Stimulated activated CD8-positive, alpha-beta memory T cell treated with anti-CD3 and anti-CD28 coated beads, Interleukin-7, amount 100 ng/mL, for 1 hour (primary cell): ENCODE data around the gene KLRF1.

Experiments
- DNase-seq, 2 donors: peaks; one replicate each; pipeline ENCODE4 v3.0.0-alpha.2; 2020; ENCODE audit warnings: low read depth in 2 of 2

The KLRF1 gene, protein sequence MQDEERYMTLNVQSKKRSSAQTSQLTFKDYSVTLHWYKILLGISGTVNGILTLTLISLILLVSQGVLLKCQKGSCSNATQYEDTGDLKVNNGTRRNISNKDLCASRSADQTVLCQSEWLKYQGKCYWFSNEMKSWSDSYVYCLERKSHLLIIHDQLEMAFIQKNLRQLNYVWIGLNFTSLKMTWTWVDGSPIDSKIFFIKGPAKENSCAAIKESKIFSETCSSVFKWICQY

DNA sequence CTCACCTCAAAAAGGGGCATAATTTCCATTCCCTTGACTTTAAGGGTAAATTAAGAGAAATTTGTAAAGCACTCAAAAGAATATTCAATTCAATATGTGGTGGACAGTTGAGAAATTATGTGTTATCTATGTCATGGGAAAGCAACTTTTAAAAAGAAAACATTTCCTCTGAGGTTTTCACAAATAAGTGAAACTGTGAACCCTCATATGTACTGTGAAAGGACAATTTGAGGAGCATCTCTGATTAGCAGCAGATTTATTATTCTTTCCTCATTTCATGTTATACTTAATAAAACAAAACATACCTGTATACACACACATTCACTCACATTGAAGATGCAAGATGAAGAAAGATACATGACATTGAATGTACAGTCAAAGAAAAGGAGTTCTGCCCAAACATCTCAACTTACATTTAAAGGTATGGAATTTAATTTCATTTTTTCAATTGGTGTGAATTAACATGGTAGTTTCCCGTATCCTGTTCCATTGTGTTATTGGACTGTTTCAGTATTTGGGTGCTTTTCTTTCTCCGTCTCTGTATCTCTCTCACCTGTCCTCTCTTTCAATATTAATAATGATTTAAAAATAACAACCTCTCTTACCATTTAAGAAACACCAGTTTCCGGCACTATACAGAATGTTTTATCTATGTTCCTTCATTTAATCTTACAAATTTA, at the start of gene KLRF1:
Gene KLRF1 (plus strand): TSS at position 273 of the 680 bp plus-strand sequence. CDS start 64 bp downstream, at position 337.
- DNase-seq, result no peak

DNA sequence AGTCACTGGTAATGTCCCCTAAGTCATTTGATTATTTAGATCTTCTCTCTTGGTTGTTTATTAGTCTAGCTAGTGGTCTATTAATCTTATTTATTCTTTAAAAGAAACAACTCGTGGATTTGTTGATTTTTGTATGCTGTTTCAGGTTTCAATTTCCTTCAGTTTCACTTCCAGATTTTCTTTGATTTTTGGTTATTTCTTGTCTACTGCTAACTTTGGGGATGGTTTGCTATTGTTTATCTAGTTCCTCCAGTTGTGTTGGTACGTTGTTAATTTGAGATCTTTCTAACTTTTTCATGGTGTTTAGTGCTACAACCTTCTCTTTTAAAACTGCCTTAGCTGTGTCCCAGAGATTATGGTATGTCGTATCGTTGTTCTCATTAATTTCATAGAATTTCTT, 48.1 kb upstream of the KLRF1 start:
- DNase-seq, result no peak

DNA sequence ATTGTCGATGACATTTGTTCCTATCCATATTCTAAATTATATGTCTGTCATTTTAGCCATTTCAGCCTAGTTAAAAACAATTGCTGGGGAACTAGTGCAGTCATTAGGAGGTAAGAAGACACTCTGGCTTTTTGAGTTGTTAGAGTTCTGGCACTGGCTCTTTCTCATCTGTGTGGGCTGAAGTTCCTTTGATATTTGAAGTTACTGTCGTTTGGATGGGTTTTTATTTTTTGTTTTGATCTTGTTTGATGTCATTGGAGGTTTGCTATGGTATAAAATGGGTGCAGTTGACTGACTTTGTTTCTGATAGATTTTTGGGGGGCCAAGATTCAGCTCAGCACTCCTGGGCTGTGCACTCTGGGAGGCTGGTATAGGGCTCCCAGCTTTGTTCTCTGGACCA, 45.9 kb upstream of the KLRF1 start:
- DNase-seq, result no peak

DNA sequence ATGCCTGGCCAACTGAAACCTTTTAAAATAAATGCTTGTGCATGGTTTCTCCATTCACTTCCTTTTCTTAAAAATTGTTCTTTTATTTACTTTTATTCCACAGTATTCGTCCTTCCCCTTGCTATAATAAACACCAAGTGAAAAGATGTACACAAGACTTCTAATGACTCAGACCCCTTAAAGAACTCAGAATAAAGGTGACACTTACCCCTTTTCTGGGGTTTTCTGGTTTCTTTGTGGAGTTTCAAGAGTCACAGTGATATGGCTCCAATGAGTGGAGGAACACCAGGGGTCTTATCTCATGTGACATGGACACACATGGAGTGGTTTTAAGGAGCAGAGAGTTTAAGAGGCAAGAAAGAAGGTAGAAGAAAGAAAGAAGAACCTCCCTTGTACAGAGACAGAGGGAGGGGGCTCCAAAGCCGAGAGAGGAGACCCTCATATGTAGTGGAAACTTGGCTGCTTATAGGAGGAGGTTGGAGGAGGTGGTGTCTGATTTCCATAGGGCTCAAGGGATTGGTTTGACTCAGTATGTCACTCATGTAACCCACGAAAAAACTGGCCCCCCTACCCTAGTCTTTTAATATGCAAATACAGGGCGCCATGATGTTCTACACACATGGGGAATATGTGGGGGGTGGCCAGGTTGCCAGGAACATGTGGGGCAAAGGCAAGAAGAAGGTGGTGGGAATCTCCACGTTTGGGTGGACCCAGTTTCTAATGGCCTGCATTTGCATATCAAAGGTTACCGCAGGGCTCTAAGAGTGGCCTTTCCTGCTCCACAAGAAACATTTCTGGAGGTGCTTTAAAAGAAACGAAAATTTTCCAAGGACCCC, 44.5 kb upstream of the KLRF1 start:
- no peak for DNase-seq

DNA sequence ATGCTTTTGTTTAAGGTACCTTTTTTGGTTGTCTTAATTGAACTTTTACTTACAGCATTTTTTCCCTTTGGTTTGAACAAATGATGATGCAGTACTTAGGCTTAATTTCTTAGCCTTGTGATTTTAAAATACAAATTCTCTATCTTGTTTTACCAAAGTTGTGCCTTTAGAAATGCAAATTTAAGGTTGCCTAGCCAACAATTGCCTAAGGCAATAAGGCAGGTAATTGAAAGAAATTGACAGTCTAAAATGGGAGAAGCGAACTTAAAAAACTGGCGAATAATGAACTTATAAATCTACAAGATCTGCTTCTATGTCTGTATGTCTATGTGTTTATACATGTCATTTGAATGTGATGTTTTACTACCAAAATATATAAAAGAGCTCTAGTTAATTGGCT, 43.0 kb upstream of the KLRF1 start:
- no peak for DNase-seq

DNA sequence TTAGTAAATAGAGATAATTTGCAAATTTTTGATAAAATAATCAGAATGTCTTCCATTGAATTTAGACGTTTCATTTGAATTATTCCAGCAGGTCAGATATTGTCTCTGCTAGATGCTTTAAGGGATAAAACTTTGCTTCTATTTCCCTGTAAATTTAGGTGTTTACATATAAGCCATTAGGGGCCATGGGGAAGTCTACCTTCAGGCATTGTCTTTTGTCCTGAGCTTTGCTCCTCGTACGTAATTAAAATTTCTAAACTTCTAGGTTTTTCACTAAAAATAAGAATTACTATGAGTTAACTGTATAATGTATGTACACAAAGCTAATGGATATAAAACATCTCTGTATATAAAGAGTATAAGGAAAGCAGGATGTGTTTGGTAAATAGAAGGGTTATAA, 42.5 kb upstream of the KLRF1 start:
- no peak for DNase-seq

DNA sequence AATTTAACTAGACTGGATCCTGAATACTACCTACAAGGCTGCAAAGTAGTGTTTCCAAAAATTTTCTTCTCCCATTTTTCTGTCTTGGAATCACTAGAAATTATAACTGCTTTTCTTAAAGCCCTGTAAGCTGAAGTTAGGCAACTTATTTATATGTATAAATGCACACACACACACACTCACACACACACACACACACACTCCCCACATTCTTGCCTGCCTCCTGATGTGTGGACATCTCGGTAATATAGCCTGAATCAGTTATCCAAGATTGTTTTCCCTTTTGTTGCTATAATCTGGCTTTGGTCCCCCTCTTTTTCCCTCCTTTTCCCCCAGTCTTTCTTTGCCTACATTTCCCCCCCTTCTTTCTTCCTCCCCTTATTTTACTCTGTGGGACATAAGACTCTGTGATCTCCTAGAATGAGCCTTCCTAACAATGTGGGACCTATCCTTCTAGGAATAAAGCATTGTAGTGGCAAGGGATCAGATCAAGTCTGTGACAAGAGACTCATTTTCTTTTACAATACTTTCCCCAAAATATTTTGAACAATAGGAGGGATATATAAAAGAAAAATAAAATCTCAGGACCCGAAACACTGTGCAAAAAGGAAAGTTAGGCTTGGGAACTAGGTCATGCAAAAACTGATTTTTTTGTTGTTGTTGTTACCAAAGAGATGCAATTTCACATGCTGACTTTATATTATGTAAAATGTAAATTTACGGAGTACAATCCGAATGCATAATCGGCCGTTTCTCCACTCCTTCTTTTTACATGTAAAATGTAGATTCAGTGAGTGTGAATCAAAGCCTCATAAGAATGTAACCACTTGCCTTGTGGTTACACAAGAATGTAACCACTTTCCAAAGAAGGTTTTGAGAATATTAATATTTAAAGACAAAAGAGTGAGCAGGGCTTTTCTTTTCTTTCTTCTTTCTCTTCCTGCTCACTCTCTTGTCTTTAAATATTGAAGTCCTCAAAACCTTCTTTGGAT, 40.3 kb upstream of the KLRF1 start:
- no peak for DNase-seq

DNA sequence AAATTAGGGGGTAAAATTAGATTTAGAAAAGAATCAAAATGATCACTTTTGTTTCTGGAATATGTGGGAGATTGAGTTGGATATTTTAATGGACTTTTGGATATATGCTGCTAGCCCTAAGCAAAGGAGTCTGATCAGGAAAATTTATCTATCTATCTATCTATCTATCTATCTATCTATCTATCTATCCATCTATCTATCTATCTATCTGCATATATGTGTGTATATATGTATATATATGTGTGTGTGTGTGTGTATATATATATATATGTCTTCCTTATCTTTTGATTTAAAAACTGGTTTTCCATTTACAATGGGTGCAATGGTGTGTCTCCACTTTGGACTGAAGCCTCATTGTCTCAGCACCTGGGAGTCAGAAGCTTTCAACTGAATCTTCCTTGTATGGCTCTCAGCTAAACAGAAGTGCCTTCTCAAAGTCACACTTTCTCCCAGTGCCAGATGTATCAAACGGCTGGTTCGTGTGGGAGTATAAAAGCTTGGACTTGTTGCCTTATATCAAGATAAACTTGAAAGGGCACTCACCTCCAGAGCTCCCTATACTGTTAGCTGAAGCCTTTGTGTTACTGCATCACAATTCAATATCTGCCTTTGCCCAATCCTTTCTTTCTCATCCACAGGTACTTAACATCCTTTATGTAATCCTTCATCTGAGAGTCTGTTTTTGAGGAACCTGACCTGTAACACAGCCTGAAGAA, 34.9 kb upstream of the KLRF1 start:
- DNase-seq, result no peak

DNA sequence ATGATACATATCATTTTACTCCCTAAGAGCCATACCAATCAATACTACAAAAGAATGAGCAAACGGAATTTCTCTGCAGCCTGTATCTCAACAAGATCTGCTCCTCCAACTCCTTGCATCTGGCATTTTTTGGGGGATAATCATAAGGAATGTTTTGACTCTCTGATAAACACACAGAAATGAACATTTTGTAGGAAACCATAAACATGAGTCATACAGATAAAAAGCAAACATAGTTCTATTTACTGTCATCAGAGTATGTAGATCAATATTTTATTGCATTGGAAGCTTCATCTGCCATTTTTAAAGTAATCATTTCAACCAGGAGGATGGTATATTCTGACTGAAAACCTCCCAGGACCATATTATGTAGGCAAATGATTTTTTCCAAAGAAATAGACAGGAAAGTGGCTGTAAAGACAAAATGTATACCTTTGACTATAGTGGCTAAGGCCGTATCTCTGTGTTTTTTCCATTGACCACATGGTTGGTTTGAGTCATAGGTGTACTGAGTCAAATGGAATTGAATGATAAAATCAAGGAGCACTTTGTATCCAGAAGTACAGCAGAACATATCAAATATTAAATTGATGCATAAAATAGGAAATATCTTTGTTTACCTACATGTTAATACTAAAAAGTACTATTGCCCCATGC, 34.2 kb upstream of the KLRF1 start:
- no peak for DNase-seq

DNA sequence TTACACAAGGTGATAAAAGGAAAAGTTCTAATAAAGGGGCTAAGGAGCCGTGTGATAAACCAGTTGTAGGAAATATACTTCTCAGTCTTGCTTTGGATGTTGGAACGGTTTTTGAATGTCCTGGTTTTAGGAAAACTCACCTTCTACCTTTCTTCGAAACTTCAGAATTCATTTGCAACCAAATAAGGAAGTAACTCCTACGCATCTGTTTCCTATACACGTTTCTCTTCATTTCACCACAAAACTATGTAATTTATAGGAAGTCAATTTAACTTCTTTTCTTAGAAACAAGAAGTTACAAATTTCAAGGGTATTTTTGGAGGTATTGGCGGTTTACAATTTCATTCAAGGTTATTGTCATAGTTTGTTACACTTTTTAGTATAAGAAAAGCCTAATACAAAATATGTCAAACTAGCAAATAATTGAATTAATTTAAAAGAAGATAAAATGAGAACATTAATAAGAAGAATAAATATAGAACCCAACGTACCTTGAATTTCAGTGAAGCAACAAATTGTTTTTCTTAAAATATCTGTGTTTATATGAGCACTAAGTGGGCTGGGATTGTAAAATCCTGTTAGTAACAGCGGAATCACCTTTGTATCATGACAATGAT, 33.4 kb upstream of the KLRF1 start:
- DNase-seq, result no peak

DNA sequence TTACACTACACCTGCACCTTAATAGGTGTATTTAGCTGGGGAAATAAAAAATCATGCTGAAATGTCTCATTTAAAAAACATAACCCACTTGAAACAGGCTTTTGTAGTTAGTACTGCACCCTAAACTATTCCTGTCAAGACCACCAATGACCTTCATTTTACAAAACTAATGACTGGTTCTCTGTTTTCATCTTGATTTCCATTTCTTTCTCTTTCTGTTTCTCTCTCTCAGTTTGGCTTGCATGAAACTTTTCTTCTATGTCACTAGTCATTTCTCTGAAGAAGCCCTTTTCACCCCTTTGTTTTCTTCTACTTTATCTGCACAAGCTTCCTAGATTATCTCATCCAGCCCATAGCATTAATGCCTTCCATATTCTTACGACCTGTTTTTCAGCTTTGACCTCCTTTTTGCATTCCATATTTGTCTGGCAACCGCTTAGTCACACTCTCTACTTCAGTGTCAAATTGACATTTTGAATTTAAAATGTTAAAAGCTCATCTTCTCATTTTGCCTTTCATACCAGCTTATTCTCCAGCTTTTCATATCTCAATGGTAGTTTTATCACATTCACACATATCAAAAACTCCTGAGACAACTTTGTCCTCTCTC, 32.7 kb upstream of the KLRF1 start:
- DNase-seq, result no peak

DNA sequence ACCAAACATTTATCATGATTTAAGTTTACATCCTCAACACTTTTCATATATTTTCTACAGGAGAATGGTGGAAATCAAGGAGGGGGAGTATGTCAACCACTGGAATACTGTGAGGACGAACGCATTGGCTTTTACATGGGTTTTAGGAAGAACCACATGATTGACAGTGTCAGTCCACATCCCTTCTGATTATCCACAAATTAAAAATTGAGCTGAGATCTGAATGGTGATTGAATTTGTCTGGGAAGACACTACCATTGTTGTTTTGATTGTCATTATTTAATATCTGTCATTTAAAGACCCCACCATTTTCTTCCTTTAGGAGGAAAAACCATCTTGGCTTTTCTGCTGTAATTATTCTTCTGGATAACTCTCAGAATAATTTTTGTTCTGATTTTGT, 31.3 kb upstream of the KLRF1 start:
- no peak for DNase-seq

DNA sequence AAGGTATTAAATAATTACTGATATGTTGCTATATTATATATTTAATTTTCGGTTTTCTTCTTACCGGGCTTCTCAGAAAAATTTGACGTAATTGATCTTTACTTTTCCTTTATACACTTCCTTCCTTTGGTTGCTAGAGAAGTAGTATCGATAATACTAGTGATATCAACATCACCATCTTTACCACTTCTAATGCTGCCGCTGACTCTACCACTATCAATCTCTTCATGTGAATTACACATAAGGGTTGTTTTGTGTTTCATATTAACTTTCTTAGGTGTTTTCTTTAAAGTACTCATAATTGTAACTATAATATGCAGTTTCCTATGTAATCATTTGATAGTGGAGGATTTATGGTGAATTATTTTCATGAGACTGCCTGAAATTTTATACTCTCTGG, 30.9 kb upstream of the KLRF1 start:
- DNase-seq, result no peak

DNA sequence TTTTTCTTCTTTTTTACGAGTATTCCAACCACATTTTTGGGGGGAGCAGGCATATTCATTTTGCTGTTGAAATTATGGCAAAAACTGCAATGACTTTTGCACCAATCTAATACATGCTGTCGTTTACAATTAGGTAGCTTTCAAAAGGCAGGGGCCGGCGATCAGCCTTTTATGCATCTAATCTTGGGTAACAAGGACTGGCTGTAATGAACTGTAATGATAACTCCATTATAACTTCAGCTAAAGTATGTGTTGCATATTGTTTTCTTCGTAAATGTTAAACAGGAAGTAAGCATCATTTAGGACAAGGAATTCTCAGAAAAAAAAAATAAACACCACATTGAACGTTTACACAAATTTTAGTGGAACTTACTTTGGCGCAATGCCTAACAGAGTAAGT, 30.3 kb upstream of the KLRF1 start:
- no peak for DNase-seq

DNA sequence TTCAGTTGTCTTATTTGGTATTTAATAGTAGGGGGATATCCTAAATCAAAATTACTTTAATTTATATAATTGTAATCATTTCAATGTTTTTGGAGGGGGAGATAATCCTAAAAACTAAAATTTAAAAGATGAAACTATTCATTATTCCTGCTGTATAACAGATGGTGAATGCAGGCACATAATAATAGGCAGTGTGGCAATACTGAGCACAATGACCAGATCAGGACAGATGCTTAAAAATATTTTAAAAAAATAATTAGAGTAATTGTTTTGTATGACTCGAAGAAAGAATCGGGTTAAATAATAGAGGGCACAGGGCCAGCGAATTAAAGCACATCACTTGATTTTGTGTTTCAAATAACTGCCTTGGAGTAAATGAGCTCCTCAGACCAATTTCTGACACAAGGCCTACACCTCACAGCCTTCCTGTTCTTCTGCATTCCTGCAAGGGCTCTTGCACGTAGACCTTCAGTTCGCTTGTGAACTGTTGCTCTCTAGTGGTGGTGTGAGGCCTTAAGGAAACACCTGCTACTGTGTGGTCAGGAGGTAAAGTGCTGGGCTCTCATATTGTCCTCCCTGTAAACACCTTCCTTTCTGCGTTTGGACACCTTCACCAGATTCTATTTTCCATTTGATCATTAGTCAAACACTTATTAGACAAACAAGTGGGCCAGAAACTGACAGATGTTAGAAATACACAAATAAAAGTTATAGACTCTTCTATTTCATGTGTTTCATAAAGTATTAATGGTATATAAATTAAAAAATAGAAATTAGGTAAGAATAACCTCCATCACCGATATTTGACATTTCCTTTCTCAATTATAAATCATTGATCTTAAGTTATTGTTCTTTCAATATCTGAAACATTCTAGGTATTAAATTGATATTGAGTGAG, 29.3 kb upstream of the KLRF1 start:
- DNase-seq, result peak; percentile 27 to 29

DNA sequence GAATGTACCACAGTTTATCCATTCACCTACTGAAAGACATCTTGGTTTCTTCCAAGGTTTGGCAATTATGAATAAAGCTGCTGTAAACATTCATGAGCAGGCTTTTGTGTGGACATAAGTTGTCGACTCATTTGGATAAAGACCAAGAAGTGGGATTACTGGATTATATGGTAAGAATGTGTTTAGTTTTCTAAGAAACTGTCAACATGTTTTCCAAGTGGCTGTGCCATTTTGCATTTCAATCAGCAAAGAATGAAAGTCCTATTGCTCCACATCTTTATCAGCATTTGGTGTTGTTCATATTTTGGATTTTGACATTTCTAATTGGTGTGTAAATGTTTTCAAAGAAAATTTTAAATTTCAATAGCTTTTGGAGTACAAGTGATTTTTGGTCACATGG, 27.3 kb upstream of the KLRF1 start:
- DNase-seq, result no peak

DNA sequence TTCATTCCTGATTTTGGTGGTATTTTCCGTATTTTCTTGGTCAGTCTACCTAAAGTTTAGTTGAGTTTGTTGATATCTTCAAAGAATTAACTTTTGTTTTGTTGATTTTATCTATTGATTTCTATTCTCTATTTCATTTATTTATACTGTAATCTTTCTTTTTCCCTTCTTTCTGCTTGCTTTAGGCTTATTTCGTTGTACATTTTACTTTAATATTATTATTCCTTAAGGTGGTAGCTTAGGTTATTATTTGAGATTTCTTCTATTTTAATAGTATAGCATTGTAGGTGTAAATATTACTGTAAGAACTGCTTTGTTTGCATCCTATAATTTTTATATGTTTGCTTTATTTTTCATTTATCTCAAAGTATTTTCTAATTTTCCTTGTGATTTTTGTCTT, 21.4 kb upstream of the KLRF1 start:
- no peak for DNase-seq

DNA sequence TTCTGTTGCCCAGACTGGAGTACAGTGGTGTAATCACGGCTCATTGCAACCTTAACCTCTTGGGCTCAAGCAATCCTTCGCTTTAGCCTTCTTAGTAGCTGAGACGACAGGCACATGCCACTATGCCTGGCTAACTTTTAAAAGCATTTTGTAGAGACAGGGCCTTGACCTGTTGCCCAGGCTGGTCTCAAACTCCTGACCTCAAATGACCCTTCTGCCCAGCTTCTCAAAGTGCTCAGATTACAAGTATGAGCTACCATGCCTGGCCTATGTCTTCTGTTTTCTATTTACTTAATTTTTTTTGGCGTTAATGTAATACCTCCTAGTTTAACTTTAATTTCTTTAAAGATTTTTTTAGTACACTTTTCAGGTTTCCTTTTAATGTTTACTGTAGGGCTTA, 20.6 kb upstream of the KLRF1 start:
- DNase-seq, result no peak

DNA sequence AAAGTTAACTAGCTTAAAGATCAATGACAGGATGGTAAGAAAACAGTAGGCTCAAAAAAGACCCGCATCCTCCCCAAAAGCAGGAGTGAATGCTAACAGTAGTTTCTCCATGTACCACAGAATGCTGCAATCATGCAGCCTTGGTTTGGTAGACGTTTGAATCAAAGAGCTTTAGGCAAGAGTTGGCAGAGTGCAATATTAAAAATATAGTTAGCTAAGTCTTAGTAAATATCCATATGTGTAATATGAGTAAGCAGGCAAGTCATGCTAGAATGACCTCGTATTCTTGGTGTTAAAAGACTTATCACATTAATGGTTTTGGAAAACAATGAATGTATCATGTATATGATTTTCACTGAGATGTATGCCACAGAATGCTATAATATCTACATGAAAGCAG, 18.8 kb upstream of the KLRF1 start:
- DNase-seq, result no peak
